Measurements from ENCODE around the gene FFAR3. TPM values are rescaled to one million over a fixed set of nuclear protein-coding genes. Genes with fewer than 3 reads are reported as not detected.
A peak's percentile ranks its signal among the peaks of the same experiment; 100 is the strongest.

Gene FFAR3
- total and polyA plus RNA-seq, 2 of the 13 experiments (the other 11 are each of a cell fraction or from before 2014, with no cell fraction given): not detected

DNA sequence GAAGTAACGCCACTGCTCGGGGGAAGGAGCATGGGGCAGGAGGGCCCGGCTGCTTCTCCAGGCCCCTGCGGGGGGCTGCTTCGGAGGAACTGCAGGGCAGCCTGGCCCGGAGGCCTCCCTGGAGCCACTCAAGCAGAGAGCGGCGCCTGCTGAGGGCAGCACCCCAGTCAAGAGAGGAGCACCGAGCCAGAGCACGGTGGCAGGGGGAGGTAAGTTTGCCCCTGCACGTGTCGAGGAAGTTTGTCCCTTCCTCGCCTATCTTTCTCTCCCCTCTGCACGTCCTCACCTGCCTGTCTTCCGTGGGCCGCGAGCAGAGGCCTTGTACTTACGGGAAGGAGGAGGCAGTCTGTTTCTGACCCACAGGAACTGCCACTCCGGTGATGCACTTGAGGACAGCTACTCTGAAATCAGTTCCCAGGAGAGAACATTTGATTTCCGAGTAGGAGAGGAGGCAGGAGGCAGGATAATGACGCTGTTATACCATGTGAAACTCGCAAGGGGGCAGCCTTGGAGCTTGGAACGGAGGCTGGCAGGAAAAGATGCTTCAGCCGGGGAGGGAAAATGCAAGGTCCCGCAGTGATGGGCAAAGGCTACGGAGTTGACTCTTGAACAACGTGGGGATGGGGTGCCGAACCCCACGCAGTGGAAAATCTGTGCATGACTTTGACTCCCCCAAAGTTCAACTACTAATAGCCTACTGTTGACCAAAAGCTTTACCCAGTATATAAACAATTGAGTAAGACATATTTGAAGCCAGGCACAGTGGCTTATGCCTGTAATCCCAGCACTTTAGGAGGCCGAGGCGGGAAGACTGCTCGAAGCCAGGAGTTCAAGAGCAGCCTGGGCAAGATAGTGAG is 5.6 kb upstream of the FFAR3 start (continued):
- TF ChIP-seq ZNF614 (CRISPR knock-in tag; IDR thresholded peaks at IDR 0.05; ENCODE audit: borderline replicate concordance) (no peak), ZNF83 (CRISPR knock-in tag; IDR thresholded peaks at IDR 0.05; ENCODE audit: borderline replicate concordance) (no peak), FOSL2 (CRISPR knock-in tag; IDR thresholded peaks at IDR 0.05) (peak; percentile 46; the same call in 1 of the 2 replicates), ZNF556 (CRISPR knock-in tag; IDR thresholded peaks at IDR 0.05; ENCODE audit: borderline replicate concordance) (peak; percentile 52; the same call in 1 of the 2 replicates), MYNN (CRISPR knock-in tag; IDR thresholded peaks at IDR 0.05; ENCODE audit: low read depth) (no peak), RXRB (CRISPR knock-in tag; IDR thresholded peaks at IDR 0.05; ENCODE audit: borderline replicate concordance) (0 out of 2 replicates have a peak, but pooled peaks have one; percentile 40), NFIC (IDR thresholded peaks at IDR 0.05; ENCODE audit: low read length) (no peak), RAD21 (CRISPR knock-in tag; IDR thresholded peaks at IDR 0.05) (peak; percentile 94), MAZ (IDR thresholded peaks at IDR 0.05; ENCODE audit: borderline replicate concordance, low read depth, low read length) (no peak), MAZ (CRISPR knock-in tag; IDR thresholded peaks at IDR 0.05; ENCODE audit: low read depth) (no peak), ZNF670 (CRISPR knock-in tag; IDR thresholded peaks at IDR 0.05; ENCODE audit: borderline replicate concordance) (no peak), POLR2AphosphoS5 (IDR thresholded peaks at IDR 0.05; ENCODE audit: low read depth, low read length) (no peak), ZNF296 (CRISPR knock-in tag; conservative IDR thresholded peaks at IDR 0.05) (no peak), STAG1 (CRISPR knock-in tag; IDR thresholded peaks at IDR 0.05) (peak; percentile 97), NR2F6 (IDR thresholded peaks at IDR 0.05) (peak; percentile 17; the same call in 1 of the 2 replicates), NR2F6 (CRISPR knock-in tag; IDR thresholded peaks at IDR 0.05) (no peak)
- TF ChIP-seq, protein P1, sequence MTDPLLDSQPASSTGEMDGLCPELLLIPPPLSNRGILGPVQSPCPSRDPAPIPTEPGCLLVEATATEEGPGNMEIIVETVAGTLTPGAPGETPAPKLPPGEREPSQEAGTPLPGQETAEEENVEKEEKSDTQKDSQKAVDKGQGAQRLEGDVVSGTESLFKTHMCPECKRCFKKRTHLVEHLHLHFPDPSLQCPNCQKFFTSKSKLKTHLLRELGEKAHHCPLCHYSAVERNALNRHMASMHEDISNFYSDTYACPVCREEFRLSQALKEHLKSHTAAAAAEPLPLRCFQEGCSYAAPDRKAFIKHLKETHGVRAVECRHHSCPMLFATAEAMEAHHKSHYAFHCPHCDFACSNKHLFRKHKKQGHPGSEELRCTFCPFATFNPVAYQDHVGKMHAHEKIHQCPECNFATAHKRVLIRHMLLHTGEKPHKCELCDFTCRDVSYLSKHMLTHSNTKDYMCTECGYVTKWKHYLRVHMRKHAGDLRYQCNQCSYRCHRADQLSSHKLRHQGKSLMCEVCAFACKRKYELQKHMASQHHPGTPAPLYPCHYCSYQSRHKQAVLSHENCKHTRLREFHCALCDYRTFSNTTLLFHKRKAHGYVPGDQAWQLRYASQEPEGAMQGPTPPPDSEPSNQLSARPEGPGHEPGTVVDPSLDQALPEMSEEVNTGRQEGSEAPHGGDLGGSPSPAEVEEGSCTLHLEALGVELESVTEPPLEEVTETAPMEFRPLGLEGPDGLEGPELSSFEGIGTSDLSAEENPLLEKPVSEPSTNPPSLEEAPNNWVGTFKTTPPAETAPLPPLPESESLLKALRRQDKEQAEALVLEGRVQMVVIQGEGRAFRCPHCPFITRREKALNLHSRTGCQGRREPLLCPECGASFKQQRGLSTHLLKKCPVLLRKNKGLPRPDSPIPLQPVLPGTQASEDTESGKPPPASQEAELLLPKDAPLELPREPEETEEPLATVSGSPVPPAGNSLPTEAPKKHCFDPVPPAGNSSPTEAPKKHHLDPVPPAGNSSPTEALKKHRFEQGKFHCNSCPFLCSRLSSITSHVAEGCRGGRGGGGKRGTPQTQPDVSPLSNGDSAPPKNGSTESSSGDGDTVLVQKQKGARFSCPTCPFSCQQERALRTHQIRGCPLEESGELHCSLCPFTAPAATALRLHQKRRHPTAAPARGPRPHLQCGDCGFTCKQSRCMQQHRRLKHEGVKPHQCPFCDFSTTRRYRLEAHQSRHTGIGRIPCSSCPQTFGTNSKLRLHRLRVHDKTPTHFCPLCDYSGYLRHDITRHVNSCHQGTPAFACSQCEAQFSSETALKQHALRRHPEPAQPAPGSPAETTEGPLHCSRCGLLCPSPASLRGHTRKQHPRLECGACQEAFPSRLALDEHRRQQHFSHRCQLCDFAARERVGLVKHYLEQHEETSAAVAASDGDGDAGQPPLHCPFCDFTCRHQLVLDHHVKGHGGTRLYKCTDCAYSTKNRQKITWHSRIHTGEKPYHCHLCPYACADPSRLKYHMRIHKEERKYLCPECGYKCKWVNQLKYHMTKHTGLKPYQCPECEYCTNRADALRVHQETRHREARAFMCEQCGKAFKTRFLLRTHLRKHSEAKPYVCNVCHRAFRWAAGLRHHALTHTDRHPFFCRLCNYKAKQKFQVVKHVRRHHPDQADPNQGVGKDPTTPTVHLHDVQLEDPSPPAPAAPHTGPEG (CRISPR knock-in tag; IDR thresholded peaks at IDR 0.05): no peak
- TF ChIP-seq, protein P2, sequence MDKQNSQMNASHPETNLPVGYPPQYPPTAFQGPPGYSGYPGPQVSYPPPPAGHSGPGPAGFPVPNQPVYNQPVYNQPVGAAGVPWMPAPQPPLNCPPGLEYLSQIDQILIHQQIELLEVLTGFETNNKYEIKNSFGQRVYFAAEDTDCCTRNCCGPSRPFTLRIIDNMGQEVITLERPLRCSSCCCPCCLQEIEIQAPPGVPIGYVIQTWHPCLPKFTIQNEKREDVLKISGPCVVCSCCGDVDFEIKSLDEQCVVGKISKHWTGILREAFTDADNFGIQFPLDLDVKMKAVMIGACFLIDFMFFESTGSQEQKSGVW (CRISPR knock-in tag; IDR thresholded peaks at IDR 0.05; ENCODE audit: borderline replicate concordance): no peak
- TF ChIP-seq, protein P3, sequence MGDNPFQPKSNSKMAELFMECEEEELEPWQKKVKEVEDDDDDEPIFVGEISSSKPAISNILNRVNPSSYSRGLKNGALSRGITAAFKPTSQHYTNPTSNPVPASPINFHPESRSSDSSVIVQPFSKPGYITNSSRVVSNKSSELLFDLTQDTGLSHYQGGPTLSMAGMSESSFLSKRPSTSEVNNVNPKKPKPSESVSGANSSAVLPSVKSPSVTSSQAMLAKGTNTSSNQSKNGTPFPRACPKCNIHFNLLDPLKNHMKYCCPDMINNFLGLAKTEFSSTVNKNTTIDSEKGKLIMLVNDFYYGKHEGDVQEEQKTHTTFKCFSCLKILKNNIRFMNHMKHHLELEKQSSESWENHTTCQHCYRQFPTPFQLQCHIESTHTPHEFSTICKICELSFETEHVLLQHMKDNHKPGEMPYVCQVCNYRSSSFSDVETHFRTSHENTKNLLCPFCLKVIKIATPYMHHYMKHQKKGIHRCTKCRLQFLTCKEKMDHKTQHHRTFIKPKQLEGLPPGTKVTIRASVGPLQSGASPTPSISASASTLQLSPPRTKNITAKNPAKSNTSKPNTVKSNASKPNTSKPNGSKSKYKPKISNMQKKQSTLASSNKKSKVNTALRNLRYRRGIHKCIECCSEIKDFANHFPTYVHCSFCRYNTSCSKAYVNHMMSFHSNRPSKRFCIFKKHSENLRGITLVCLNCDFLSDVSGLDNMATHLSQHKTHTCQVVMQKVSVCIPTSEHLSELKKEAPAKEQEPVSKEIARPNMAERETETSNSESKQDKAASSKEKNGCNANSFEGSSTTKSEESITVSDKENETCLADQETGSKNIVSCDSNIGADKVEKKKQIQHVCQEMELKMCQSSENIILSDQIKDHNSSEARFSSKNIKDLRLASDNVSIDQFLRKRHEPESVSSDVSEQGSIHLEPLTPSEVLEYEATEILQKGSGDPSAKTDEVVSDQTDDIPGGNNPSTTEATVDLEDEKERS (CRISPR knock-in tag; IDR thresholded peaks at IDR 0.05): no peak
